ENCODE measurements around the gene GGTA1. TPM values are rescaled to one million over a fixed set of nuclear protein-coding genes. Genes with fewer than 3 reads are reported as not detected.

GGTA1 gene
- total and polyA plus RNA-seq, 2 experiments from 2014 or later = 0.16 TPM; not detected in 1

- ATAC-seq (peak; percentile 60), DNase-seq (ENCODE audit: low spot score) (peak; percentile 73)
- H3K79me2 ChIP-seq (replicated peaks; ENCODE audit: insufficient read depth) = no peaks in the 10 kb centered on the region
- H2AFZ ChIP-seq = peak overlapping the region; percentile 98
- H3K4me2 ChIP-seq = peak overlapping the region; percentile 96
- H3F3A ChIP-seq (replicated peaks; ENCODE audit: low read depth) = peaks cover 13% of the 10 kb centered on the region
- no peak overlapping the region for H3K27ac Mint-ChIP-seq
- peaks cover 14% of the 10 kb centered on the region; the same call in 1 of the 2 replicates for H3K4me1 ChIP-seq (ENCODE audit: insufficient read depth)
- H3K9me3 Mint-ChIP-seq = peaks cover 13% of the 10 kb centered on the region; the same call in 2 of the 3 replicates
- H3K27ac ChIP-seq (ENCODE audit: low read depth) = no peak overlapping the region
- peaks cover 46% of the 10 kb centered on the region for H3K27me3 Mint-ChIP-seq (ENCODE audit: insufficient read depth, low read depth, poor library complexity)
- no peaks in the 10 kb centered on the region; the same call in 1 of the 2 replicates for H4K20me1 ChIP-seq (replicated peaks; ENCODE audit: insufficient read depth)
- H3K4me3 Mint-ChIP-seq = peak overlapping the region; percentile 84
- no peak for TF ChIP-seq STAT1 (IDR thresholded peaks at IDR 0.05; ENCODE audit: unreplicated experiment)
- TF ChIP-seq ZNF462 (CRISPR knock-in tag; IDR thresholded peaks at IDR 0.05) = no peak
- no peak for TF ChIP-seq ZNF331 (CRISPR knock-in tag; IDR thresholded peaks at IDR 0.05; ENCODE audit: low read depth)
- TF ChIP-seq POLR2AphosphoS5 (IDR thresholded peaks at IDR 0.05; ENCODE audit: low read depth) = no peak
- no peak for TF ChIP-seq ETS1 (IDR thresholded peaks at IDR 0.05)
- TF ChIP-seq CREB1 (CRISPR knock-in tag; IDR thresholded peaks at IDR 0.05; ENCODE audit: low read depth) = no peak
- no peak for TF ChIP-seq EZH2 (IDR thresholded peaks at IDR 0.05; ENCODE audit: low read depth, unreplicated experiment)
- no peak for TF ChIP-seq NANOG (IDR thresholded peaks at IDR 0.05; ENCODE audit: borderline replicate concordance)
- no peak for TF ChIP-seq JUNB (IDR thresholded peaks at IDR 0.05; ENCODE audit: unreplicated experiment)
- TF ChIP-seq ZNF114 (CRISPR knock-in tag; IDR thresholded peaks at IDR 0.05) = no peak
- no peak for TF ChIP-seq CTCF (conservative IDR thresholded peaks at IDR 0.05; ENCODE audit: low read depth in 2 of 2)
- TF ChIP-seq EZH2phosphoT487 (IDR thresholded peaks at IDR 0.05; ENCODE audit: unreplicated experiment) = no peak
- TF ChIP-seq, protein P1, sequence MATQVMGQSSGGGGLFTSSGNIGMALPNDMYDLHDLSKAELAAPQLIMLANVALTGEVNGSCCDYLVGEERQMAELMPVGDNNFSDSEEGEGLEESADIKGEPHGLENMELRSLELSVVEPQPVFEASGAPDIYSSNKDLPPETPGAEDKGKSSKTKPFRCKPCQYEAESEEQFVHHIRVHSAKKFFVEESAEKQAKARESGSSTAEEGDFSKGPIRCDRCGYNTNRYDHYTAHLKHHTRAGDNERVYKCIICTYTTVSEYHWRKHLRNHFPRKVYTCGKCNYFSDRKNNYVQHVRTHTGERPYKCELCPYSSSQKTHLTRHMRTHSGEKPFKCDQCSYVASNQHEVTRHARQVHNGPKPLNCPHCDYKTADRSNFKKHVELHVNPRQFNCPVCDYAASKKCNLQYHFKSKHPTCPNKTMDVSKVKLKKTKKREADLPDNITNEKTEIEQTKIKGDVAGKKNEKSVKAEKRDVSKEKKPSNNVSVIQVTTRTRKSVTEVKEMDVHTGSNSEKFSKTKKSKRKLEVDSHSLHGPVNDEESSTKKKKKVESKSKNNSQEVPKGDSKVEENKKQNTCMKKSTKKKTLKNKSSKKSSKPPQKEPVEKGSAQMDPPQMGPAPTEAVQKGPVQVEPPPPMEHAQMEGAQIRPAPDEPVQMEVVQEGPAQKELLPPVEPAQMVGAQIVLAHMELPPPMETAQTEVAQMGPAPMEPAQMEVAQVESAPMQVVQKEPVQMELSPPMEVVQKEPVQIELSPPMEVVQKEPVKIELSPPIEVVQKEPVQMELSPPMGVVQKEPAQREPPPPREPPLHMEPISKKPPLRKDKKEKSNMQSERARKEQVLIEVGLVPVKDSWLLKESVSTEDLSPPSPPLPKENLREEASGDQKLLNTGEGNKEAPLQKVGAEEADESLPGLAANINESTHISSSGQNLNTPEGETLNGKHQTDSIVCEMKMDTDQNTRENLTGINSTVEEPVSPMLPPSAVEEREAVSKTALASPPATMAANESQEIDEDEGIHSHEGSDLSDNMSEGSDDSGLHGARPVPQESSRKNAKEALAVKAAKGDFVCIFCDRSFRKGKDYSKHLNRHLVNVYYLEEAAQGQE (IDR thresholded peaks at IDR 0.05; ENCODE audit: unreplicated experiment) = no peak
- no peaks in the 10 kb centered on the region for H3K36me3 ChIP-seq (ENCODE audit: insufficient read depth)
- peaks cover 57% of the 10 kb centered on the region for H3K27me3 ChIP-seq (ENCODE audit: insufficient read depth)
- peaks cover 24% of the 10 kb centered on the region for H3K4me1 Mint-ChIP-seq
- H3K4me3 ChIP-seq = peak overlapping the region; percentile 73
- H3K36me3 Mint-ChIP-seq (ENCODE audit: low read depth) = no peaks in the 10 kb centered on the region
- H3K9me2 ChIP-seq (ENCODE audit: insufficient read depth) = no peaks in the 10 kb centered on the region
Observed at GRCh38 chr9:121500165-121500478, 478 bp upstream of the GGTA1 start.

Measured in GM23338 (cell line).